Tibial nerve (tissue), 4 donors: ENCODE results near the gene IGF2BP1. TPM values are rescaled to one million over a fixed set of nuclear protein-coding genes. Genes with fewer than 3 reads are reported as not detected.
A peak's percentile ranks its signal among the peaks of the same experiment; 100 is the strongest.

ENCODE experiments used
- DNase-seq, 2 donors: peaks; one replicate each; pipeline ENCODE4 v3.0.0-alpha.2; 2019; ENCODE audit warnings: low spot score in 2 of 2
- H3K27ac ChIP-seq, 4 donors: fragments of 200-600 bp; sonication (generic) in 3 of 4; one replicate each; pipeline ENCODE4 v1.5.1; 2017 to 2019; ENCODE audit warnings: mild to moderate bottlenecking in 1 of 4
- H3K27me3 ChIP-seq, 2 donors: fragments of 200-600 bp; sonication (generic) in 1 of 2; one replicate each; pipeline versions ENCODE4 v1.5.1 to v1.6.0; 2017 to 2019
- H3K36me3 ChIP-seq, 3 donors: fragments of 200-600 bp; sonication (generic); one replicate each; pipeline ENCODE4 v1.5.1; 2018 to 2019
- H3K4me1 ChIP-seq, 4 donors: fragments of 200-600 bp; sonication (generic) in 3 of 4; one replicate each; pipeline ENCODE4 v1.5.1; 2017 to 2019
- H3K4me3 ChIP-seq, 4 donors: fragments of 200-600 bp; sonication (generic) in 3 of 4; one replicate each; pipeline ENCODE4 v1.5.1; 2017 to 2019; ENCODE audit warnings: mild to moderate bottlenecking in 1 of 4, moderate library complexity in 1 of 4
- H3K9me3 ChIP-seq, 4 donors: fragments of 200-600 bp; sonication (generic) in 3 of 4; one replicate each; pipeline ENCODE4 v1.5.1; 2017 to 2019
- EP300 ChIP-seq, 2 donors: sonication (generic); formaldehyde crosslinking; IDR thresholded peaks; one replicate each; pipeline ENCODE4 v1.6.1; 2017; ENCODE audit warnings: antibody characterized with exemption in 2 of 2, mild to moderate bottlenecking in 1 of 2
- POLR2A ChIP-seq, 2 donors: fragments of 450-650 bp; IDR thresholded peaks; one replicate each; pipeline ENCODE4 v1.6.1; 2017; ENCODE audit warnings: antibody characterized with exemption in 2 of 2, mild to moderate bottlenecking in 2 of 2, moderate library complexity in 2 of 2
- whole genome bisulfite sequencing, 2 donors: methylation state at CpG; one replicate each; pipeline ENCODE4 v1.1.5; 2018; 5-methylcytosine and 5-hydroxymethylcytosine counted together
- total RNA-seq, 4 donors: library from RNA; depleted of rRNA; stranded (reverse); fragments of >200 nt; gene quantifications; one replicate each; pipeline ENCODE4 v1.1.0, GENCODE V29; 2016
- TF ChIP-seq, protein P1 (sequence below), 5 experiments: fragments of 200-600 bp in 3 of 5; fragments of 450-650 bp in 2 of 5; sonication (generic) in 3 of 5; IDR thresholded peaks; one replicate each; pipeline ENCODE4 v1.5.1; 2016 to 2019; ENCODE audit warnings: antibody characterized with exemption in 5 of 5, mild to moderate bottlenecking in 3 of 5, moderate library complexity in 2 of 5

Gene IGF2BP1
- not detected for total RNA-seq

- Histone ChIP-seq H3K27ac (no peak within 1 kb of the TSS), H3K27me3 (peaks cover 0 to 100% of the 10 kb centered on the region in 2 donors), H3K36me3 (no peaks in the 10 kb centered on the region), H3K4me1 (peaks cover 0 to 35% (median 23%) of the 10 kb centered on the region in 4 donors), H3K9me3 (no peaks in the 10 kb centered on the region), H3K4me3 (peak within 1 kb of the TSS in 2 of 4 donors; percentile 24 to 36)
- DNase-seq: no peak
- TF ChIP-seq, protein P1, sequence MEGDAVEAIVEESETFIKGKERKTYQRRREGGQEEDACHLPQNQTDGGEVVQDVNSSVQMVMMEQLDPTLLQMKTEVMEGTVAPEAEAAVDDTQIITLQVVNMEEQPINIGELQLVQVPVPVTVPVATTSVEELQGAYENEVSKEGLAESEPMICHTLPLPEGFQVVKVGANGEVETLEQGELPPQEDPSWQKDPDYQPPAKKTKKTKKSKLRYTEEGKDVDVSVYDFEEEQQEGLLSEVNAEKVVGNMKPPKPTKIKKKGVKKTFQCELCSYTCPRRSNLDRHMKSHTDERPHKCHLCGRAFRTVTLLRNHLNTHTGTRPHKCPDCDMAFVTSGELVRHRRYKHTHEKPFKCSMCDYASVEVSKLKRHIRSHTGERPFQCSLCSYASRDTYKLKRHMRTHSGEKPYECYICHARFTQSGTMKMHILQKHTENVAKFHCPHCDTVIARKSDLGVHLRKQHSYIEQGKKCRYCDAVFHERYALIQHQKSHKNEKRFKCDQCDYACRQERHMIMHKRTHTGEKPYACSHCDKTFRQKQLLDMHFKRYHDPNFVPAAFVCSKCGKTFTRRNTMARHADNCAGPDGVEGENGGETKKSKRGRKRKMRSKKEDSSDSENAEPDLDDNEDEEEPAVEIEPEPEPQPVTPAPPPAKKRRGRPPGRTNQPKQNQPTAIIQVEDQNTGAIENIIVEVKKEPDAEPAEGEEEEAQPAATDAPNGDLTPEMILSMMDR (IDR thresholded peaks at IDR 0.05): no peak
- WGBS, 2 donors: 2% methylated on average over 53 to 61 of the region's 62 CpGs
Measured at GRCh38 chr17:48997103-48997826, at the start of gene IGF2BP1. Gene IGF2BP1, plus strand, starts transcription at chr17:48997385. Its CDS starts 361 bp downstream, at chr17:48997746.

DNA sequence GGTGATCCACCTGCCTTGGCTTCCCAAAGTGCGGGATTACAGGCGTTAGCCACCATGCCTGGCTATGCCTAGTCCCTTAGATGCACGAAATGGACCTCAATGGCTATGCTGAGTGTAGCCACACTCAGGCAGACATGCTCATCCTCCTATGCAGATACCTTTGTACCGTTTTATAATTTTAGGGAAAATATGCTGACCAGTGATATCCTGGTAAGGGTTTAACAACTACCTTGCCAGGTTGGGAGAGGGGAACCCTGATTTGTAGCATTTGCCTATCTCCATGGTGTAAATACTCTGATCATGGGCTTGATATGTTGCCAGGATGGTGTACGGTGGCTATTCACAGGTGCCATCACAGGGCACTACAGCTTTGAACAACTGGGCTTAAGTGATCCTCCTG is 45.6 kb upstream of the IGF2BP1 start:
- Histone ChIP-seq H3K9me3 (no peaks in the 10 kb centered on the region), H3K4me1 (no peaks in the 10 kb centered on the region), H3K36me3 (no peaks in the 10 kb centered on the region), H3K27ac (no peak overlapping the region), H3K27me3 (peaks cover 0 to 44% of the 10 kb centered on the region in 2 donors), H3K4me3 (no peak overlapping the region)
- TF ChIP-seq POLR2A (IDR thresholded peaks at IDR 0.05) (no peak), EP300 (IDR thresholded peaks at IDR 0.05) (no peak)
- TF ChIP-seq, protein P1 (IDR thresholded peaks at IDR 0.05): no peak
- DNase-seq: no peak
- WGBS, 2 donors: 84 to 87% methylated on average over 5 of the region's 5 CpGs

DNA sequence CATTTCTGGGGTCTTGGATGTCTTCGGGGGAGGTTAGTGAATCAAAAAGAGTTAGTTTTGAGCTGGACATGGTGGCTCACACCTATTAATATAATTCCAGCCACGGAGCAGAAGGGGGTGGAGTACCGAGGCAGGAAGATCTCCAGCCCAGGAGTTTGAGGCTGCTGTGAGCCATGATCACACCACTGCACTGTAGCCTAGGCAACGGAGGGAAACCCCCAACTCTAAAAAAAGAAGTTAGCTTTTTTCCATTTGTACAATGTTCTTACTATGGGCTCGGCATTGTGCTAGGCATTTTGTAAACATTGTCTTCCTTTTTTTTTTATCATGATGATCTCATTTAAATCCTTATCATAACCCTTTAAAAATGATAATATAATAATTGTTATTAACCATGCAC is 44.3 kb upstream of the IGF2BP1 start:
- TF ChIP-seq, protein P1 (IDR thresholded peaks at IDR 0.05): no peak
- no peak for TF ChIP-seq EP300 (IDR thresholded peaks at IDR 0.05)
- TF ChIP-seq POLR2A (IDR thresholded peaks at IDR 0.05): no peak
- Histone ChIP-seq H3K4me1 (no peaks in the 10 kb centered on the region), H3K4me3 (no peak overlapping the region), H3K27ac (no peak overlapping the region), H3K36me3 (no peaks in the 10 kb centered on the region), H3K27me3 (peaks cover 0 to 54% of the 10 kb centered on the region in 2 donors), H3K9me3 (no peaks in the 10 kb centered on the region)
- DNase-seq: no peak
- WGBS, 2 donors: 21 to 30% methylated on average over 5 of the region's 5 CpGs

DNA sequence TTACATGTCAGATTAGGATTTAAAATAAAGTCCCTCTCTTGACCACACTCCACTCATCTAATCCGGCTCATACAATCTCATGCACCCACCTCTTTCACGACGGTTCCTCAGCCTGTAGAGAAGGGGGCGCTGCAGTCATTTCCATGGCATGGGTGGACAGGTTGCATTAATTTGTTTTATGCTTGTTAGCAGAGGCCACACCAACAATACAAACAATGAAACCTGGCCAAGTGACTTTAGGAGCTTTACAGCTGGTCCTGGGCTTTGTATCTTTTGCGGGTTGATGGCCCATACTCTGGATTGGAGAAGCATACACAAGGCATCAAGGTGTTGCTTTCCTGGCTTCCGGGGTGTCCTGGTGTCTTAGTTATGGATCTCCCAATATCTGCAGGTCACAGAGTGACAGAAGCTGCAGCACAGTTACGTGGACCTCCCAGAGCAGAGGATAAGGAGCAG is 42.9 kb upstream of the IGF2BP1 start:
- no peak for DNase-seq
- Histone ChIP-seq H3K27me3 (peaks cover 0 to 66% of the 10 kb centered on the region in 2 donors), H3K36me3 (no peaks in the 10 kb centered on the region), H3K4me1 (no peaks in the 10 kb centered on the region), H3K9me3 (no peaks in the 10 kb centered on the region), H3K27ac (no peak overlapping the region), H3K4me3 (no peak overlapping the region)
- 36 to 37% methylated on average over 7 of the region's 7 CpGs for WGBS, 2 donors
- TF ChIP-seq POLR2A (IDR thresholded peaks at IDR 0.05) (no peak), EP300 (IDR thresholded peaks at IDR 0.05) (no peak)
- TF ChIP-seq, protein P1 (IDR thresholded peaks at IDR 0.05): no peak

- H3K27me3 ChIP-seq: peaks cover 0 to 66% of the 10 kb centered on the region in 2 donors
- no peak for DNase-seq
- no peaks in the 10 kb centered on the region for H3K36me3 ChIP-seq
- H3K9me3 ChIP-seq: no peaks in the 10 kb centered on the region
- TF ChIP-seq EP300 (IDR thresholded peaks at IDR 0.05) (no peak), POLR2A (IDR thresholded peaks at IDR 0.05) (no peak)
- TF ChIP-seq, protein P1 (IDR thresholded peaks at IDR 0.05): no peak
- 34 to 43% methylated on average over 1 to 11 of the region's 11 CpGs for WGBS, 2 donors
- no peaks in the 10 kb centered on the region for H3K4me1 ChIP-seq
- H3K4me3 ChIP-seq: no peak overlapping the region
- no peak overlapping the region for H3K27ac ChIP-seq
Measured at GRCh38 chr17:48960834-48961515, 36.2 kb upstream of the IGF2BP1 start.
